PC-9 (cell line): Measurements from ENCODE around the gene PRKG1.

Experiments
- CTCF ChIP-seq: fragments of 200-600 bp; sonication (generic); conservative IDR thresholded peaks from 2 replicates; pipeline ENCODE4 v1.6.1; 2017; ENCODE audit warnings: mixed run types, antibody characterized with exemption, mild to moderate bottlenecking, moderate library complexity
- EZH2 ChIP-seq: fragments of 200-600 bp; sonication (generic); IDR thresholded peaks from 2 replicates; pipeline ENCODE4 v1.8.0; 2017; ENCODE audit warnings: antibody characterized with exemption, low read depth

- TF ChIP-seq CTCF (no peak), EZH2 (no peak)
Measured at GRCh38 chr10:51980752-51981151, 906.5 kb downstream of the PRKG1 start.
